AG09309 (cell line): ENCODE results near the gene CBLB.

Experiments
- DNase-seq: peaks from one replicate; pipeline ENCODE4 v3.0.0-alpha.2; 2010; ENCODE audit warnings: low read depth
- H3K4me3 ChIP-seq: 2 replicates; pipeline ENCODE4 v1.5.1; 2011; ENCODE audit warnings: mild to moderate bottlenecking, low read depth, low read length, moderate library complexity; ENCODE audit not compliant: control insufficient read depth
- TF ChIP-seq, protein P1 (sequence below): IDR thresholded peaks from 2 replicates; pipeline ENCODE4 v1.5.1; 2011; ENCODE audit warnings: mild to moderate bottlenecking, low read depth, low read length, inconsistent platforms; ENCODE audit not compliant: insufficient read depth, control insufficient read depth; ENCODE audit errors: missing control alignments

Gene CBLB

DNA sequence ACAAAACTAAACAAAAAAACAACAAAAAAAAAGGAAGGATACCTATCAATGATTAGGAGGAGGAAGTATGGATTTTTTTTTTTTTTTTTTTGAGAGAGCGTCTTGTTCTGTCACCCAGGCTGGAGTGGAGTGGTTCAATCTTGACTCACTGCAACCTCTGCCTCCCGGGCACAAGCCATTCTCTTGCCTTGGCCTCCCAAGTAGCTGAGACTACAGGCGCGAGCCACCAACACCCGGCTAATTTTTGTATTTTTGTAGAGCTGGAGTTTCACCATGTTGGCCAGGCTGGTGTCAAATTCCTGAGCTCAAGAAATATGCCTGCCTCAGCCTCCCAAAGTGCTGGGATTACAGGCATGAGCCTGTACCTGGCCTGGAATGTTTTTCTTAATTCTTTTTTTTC lies 195.8 kb downstream of the CBLB start:
- TF ChIP-seq, protein P1, sequence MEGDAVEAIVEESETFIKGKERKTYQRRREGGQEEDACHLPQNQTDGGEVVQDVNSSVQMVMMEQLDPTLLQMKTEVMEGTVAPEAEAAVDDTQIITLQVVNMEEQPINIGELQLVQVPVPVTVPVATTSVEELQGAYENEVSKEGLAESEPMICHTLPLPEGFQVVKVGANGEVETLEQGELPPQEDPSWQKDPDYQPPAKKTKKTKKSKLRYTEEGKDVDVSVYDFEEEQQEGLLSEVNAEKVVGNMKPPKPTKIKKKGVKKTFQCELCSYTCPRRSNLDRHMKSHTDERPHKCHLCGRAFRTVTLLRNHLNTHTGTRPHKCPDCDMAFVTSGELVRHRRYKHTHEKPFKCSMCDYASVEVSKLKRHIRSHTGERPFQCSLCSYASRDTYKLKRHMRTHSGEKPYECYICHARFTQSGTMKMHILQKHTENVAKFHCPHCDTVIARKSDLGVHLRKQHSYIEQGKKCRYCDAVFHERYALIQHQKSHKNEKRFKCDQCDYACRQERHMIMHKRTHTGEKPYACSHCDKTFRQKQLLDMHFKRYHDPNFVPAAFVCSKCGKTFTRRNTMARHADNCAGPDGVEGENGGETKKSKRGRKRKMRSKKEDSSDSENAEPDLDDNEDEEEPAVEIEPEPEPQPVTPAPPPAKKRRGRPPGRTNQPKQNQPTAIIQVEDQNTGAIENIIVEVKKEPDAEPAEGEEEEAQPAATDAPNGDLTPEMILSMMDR = no peak
- H3K4me3 ChIP-seq = no peak overlapping the region
- DNase-seq = no peak

DNA sequence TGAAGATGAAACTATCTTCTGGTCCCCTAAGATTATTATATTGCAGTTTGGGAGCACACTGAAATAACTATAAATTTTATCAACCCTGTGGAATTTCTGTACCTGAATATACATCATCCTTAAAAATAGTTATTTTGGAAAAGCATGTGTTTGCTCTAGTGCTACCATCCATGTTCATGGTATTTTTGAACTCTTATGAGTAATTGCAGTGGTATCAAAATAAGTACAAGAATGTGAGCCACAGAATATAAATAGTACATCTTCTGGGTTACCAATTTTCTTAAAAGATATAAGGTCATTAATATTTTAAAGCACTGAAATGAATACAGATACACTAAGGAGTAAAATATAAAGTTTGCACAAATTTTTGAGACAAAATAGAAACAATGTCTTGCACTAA lies 206.5 kb downstream of the CBLB start:
- H3K4me3 ChIP-seq = no peak overlapping the region
- TF ChIP-seq, protein P1 = no peak
- no peak for DNase-seq

DNA sequence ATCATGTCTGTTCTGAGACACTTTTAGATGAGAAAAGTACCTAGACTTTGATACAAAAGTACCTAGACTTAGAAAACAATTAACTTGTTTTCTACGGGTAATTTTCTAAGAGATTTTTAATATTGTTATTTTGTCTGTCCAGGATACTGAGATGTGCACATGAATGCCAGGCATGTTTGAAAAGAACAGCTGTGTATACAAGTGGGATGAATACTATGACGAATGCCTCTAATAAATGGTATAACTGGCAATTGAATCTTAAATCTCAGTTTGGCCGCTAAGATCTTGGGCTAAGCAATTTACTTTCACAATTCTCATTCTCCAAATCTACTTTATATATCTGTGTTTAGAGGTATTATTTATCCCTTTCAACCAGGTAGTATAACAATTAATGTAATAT lies 207.4 kb downstream of the CBLB start:
- no peak overlapping the region for H3K4me3 ChIP-seq
- DNase-seq = no peak
- TF ChIP-seq, protein P1 = no peak

DNA sequence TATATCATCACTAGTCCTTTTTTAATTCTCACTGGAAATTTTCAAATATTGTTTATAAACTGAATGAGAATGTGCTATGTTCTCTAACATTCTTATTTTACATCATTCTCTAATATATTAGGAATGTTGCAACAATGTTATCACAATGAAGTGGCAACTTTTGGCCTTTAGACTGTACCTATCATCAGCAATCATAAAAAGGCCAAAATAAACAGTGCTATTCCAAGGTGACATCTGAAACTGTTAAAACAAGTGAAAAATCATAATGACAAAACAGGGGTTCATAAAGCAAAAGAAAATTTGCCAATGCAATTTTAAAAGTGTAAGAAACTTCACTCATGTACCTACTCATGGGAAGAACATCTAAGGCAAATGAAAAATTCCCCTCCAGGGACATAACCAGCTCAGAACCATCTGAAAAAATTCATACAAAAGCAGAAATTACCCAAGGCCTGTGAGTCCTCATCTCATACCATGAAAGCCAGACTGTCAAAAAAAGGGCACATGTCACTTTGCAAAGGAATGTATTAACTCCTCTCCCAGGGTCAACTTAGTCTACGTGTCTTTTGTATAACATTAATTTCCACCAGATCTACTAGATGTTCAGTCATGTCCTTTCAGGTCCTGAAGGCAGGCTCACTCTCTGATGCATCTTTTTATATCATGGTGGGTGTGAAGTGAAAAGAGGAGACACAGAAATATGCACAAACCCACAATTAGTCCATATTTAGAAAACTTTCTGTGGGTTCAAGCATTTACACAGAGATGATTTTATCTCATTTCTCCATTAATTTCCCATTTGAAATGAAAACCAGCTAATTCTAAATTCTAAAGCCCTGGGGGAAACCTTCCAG lies 211.9 kb downstream of the CBLB start:
- no peak overlapping the region for H3K4me3 ChIP-seq
- TF ChIP-seq, protein P1 = no peak
- no peak for DNase-seq

DNA sequence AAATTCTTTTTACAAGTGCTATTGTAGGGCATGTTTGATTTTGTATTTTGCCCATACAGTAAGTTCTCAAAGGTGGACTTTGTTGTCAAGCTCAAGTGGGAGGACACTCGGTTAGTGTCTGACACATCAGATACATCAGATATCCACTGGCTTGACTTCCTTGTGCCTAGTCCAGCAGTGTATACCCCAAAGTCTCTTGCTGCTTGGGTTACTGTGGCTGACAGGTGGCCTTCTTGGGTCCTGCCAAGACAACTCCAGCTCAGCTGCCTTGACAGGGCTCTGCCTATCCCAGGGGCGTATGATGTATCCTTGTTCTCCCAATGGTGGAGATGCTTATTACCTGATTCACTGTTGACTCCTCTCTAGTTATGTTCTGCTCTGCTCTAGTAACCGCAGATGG lies 214.9 kb downstream of the CBLB start:
- DNase-seq = no peak
- no peak overlapping the region for H3K4me3 ChIP-seq
- TF ChIP-seq, protein P1 = no peak

DNA sequence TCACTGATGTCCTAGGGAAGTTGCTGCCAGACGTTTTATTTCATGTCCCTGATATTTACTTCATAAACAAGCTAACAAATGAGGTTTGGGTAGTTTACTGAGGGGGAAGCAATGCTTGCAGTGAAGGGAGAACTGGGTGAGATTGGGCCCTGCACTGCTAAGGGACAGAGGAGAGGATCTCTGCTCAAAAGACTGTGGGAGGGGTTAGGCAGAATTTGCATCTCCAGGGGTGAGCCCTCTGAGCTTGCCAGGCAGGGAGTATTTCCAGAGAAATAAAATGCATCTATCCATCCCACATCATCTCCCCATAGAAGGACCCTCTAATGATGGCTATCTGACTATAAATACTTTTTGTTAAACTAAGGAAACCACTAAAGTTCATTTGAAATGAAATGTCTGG lies 215.6 kb downstream of the CBLB start:
- no peak overlapping the region for H3K4me3 ChIP-seq
- no peak for DNase-seq
- TF ChIP-seq, protein P1 = no peak
